Measurements from ENCODE around the gene TSHZ3.

TSHZ3 gene

GRCh38 chr19:31283701-31284100 lies 65.5 kb downstream of the TSHZ3 start:
- DNase-seq (ENCODE audit: low read depth) = no peak

GRCh38 chr19:31282346-31282745 lies 66.9 kb downstream of the TSHZ3 start:
- no peak for DNase-seq (ENCODE audit: low read depth)

- DNase-seq (ENCODE audit: low read depth) = no peak
These were observed 68.8 kb downstream of the TSHZ3 start for GRCh38 chr19:31280287-31281006.

GRCh38 chr19:31279436-31279765 lies 69.8 kb downstream of the TSHZ3 start:
- DNase-seq (ENCODE audit: low read depth) = no peak

GRCh38 chr19:31278555-31279435 lies 70.4 kb downstream of the TSHZ3 start:
- no peak for DNase-seq (ENCODE audit: low read depth)

GRCh38 chr19:31277516-31277915 lies 71.7 kb downstream of the TSHZ3 start:
- DNase-seq (ENCODE audit: low read depth) = no peak

GRCh38 chr19:31276831-31277230 lies 72.4 kb downstream of the TSHZ3 start:
- DNase-seq (ENCODE audit: low read depth) = no peak

GRCh38 chr19:31275068-31275334 lies 74.2 kb downstream of the TSHZ3 start:
- DNase-seq (ENCODE audit: low read depth) = no peak

- no peak for DNase-seq (ENCODE audit: low read depth)
These were observed 74.8 kb downstream of the TSHZ3 start for GRCh38 chr19:31274251-31275067.

- no peak for DNase-seq (ENCODE audit: low read depth)
These were observed 76.6 kb downstream of the TSHZ3 start for GRCh38 chr19:31272583-31273106.

GRCh38 chr19:31271306-31271911 lies 77.8 kb downstream of the TSHZ3 start:
- DNase-seq (ENCODE audit: low read depth) = no peak

GRCh38 chr19:31270897-31271296 lies 78.3 kb downstream of the TSHZ3 start:
- DNase-seq (ENCODE audit: low read depth) = no peak

GRCh38 chr19:31269425-31270127 lies 79.7 kb downstream of the TSHZ3 start:
- no peak for DNase-seq (ENCODE audit: low read depth)

- DNase-seq (ENCODE audit: low read depth) = no peak
These were observed 80.4 kb downstream of the TSHZ3 start for GRCh38 chr19:31268751-31269383.

- no peak for DNase-seq (ENCODE audit: low read depth)
These were observed 82.5 kb downstream of the TSHZ3 start for GRCh38 chr19:31266731-31267130.

- no peak for DNase-seq (ENCODE audit: low read depth)
These were observed 83.0 kb downstream of the TSHZ3 start for GRCh38 chr19:31266196-31266595.

- no peak for DNase-seq (ENCODE audit: low read depth)
These were observed 85.0 kb downstream of the TSHZ3 start for GRCh38 chr19:31264041-31264778.

- no peak for DNase-seq (ENCODE audit: low read depth)
These were observed 85.9 kb downstream of the TSHZ3 start for GRCh38 chr19:31263328-31263727.

GRCh38 chr19:31262725-31263191 lies 86.5 kb downstream of the TSHZ3 start:
- no peak for DNase-seq (ENCODE audit: low read depth)

- DNase-seq (ENCODE audit: low read depth) = no peak
These were observed 87.5 kb downstream of the TSHZ3 start for GRCh38 chr19:31261603-31262212.

Measured in activated T-helper 1 cell treated with Interleukin-2 at 50 U/mL for 16 hours (primary cell).